SK-N-MC (cell line): ENCODE data around the gene APP.

Source experiments
- EZH2 ChIP-seq: fragments of 200-600 bp; sonication (generic); IDR thresholded peaks from one replicate; pipeline ENCODE4 v1.6.1; 2017; ENCODE audit warnings: antibody characterized with exemption
- FOXP2 ChIP-seq: optimal IDR thresholded peaks from 2 replicates; pipeline ENCODE3; 2011; ENCODE audit warnings: mild to moderate bottlenecking, moderate library complexity; ENCODE audit not compliant: insufficient read depth; ENCODE audit errors: extremely low read length, control extremely low read depth
- POLR2AphosphoS5 ChIP-seq: IDR thresholded peaks from 2 replicates; pipeline ENCODE4 v1.6.1; 2012; ENCODE audit warnings: mild to moderate bottlenecking, low read depth, low read length, borderline replicate concordance

DNA sequence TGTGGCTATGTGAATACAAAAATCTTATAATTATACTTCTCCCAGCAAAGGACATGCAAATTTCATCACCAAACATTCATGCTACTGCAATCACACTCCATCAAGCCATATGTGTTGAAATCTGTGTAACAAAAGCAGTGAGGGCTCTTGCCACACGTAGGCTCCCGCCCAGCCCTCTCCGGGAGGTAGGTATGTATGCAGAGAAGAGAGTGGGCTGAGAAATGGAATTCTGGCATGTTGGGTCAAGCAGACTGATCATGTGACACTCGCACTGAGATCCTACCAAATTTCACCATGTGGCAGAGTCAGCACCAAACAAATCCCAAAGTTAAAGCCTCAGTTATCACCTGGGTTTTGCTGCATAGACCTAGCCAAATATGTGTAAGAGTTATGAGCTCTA lies 49.7 kb downstream of the APP start:
- TF ChIP-seq EZH2 (no peak), FOXP2 (no peak), POLR2AphosphoS5 (no peak)
